ENCODE measurements around the gene OR2A12. TPM values are rescaled to one million over a fixed set of nuclear protein-coding genes. Genes with fewer than 3 reads are reported as not detected.
A peak's percentile ranks its signal among the peaks of the same experiment; 100 is the strongest.

OR2A12 gene
- total RNA-seq, 1 donor from 2014 or later: not detected

- no peak for DNase-seq (ENCODE audit: low read depth)
- Histone ChIP-seq H3K4me3 (ENCODE audit: low read depth, low read length) (no peak overlapping the region), H3K36me3 (ENCODE audit: control insufficient read depth, insufficient read depth, low read length) (no peaks in the 10 kb centered on the region), H3K27me3 (ENCODE audit: control insufficient read depth, insufficient read depth, low read length) (no peaks in the 10 kb centered on the region)
- FAIRE-seq: no peak
- no peak for TF ChIP-seq CTCF (IDR thresholded peaks at IDR 0.05; ENCODE audit: insufficient read depth, low read length, severe bottlenecking)
Observed at GRCh38 chr7:144133307-144133706, 47.2 kb downstream of the OR2A12 start.

GRCh38 chr7:144134116-144134515, 48.0 kb downstream of the OR2A12 start:
- Histone ChIP-seq H3K4me3 (ENCODE audit: low read depth, low read length) (no peak overlapping the region), H3K36me3 (ENCODE audit: control insufficient read depth, insufficient read depth, low read length) (no peaks in the 10 kb centered on the region), H3K27me3 (ENCODE audit: control insufficient read depth, insufficient read depth, low read length) (no peaks in the 10 kb centered on the region)
- FAIRE-seq (no peak), DNase-seq (ENCODE audit: low read depth) (no peak)
- TF ChIP-seq CTCF (IDR thresholded peaks at IDR 0.05; ENCODE audit: insufficient read depth, low read length, severe bottlenecking): no peak

- Histone ChIP-seq H3K27me3 (ENCODE audit: control insufficient read depth, insufficient read depth, low read length) (no peaks in the 10 kb centered on the region), H3K36me3 (ENCODE audit: control insufficient read depth, insufficient read depth, low read length) (no peaks in the 10 kb centered on the region), H3K4me3 (ENCODE audit: low read depth, low read length) (no peak overlapping the region)
- no peak for TF ChIP-seq CTCF (IDR thresholded peaks at IDR 0.05; ENCODE audit: insufficient read depth, low read length, severe bottlenecking)
- DNase-seq (ENCODE audit: low read depth) (no peak), FAIRE-seq (peak; percentile 32)
Observed at GRCh38 chr7:144137501-144137900, 51.4 kb downstream of the OR2A12 start.

- TF ChIP-seq CTCF (IDR thresholded peaks at IDR 0.05; ENCODE audit: insufficient read depth, low read length, severe bottlenecking): no peak
- DNase-seq (ENCODE audit: low read depth) (no peak), FAIRE-seq (peak; percentile 64)
- Histone ChIP-seq H3K4me3 (ENCODE audit: low read depth, low read length) (no peak overlapping the region), H3K36me3 (ENCODE audit: control insufficient read depth, insufficient read depth, low read length) (no peaks in the 10 kb centered on the region), H3K27me3 (ENCODE audit: control insufficient read depth, insufficient read depth, low read length) (no peaks in the 10 kb centered on the region)
Observed at GRCh38 chr7:144142187-144142586, 56.1 kb downstream of the OR2A12 start.

- H3K27me3 ChIP-seq (ENCODE audit: control insufficient read depth, insufficient read depth, low read length): no peaks in the 10 kb centered on the region
- TF ChIP-seq CTCF (IDR thresholded peaks at IDR 0.05; ENCODE audit: insufficient read depth, low read length, severe bottlenecking): no peak
- no peaks in the 10 kb centered on the region for H3K36me3 ChIP-seq (ENCODE audit: control insufficient read depth, insufficient read depth, low read length)
- FAIRE-seq (no peak), DNase-seq (ENCODE audit: low read depth) (no peak)
- H3K4me3 ChIP-seq (ENCODE audit: low read depth, low read length): no peak overlapping the region
Observed at GRCh38 chr7:144144426-144144825, 58.3 kb downstream of the OR2A12 start.

GRCh38 chr7:144148224-144148827, 62.2 kb downstream of the OR2A12 start:
- no peaks in the 10 kb centered on the region for H3K27me3 ChIP-seq (ENCODE audit: control insufficient read depth, insufficient read depth, low read length)
- no peaks in the 10 kb centered on the region for H3K36me3 ChIP-seq (ENCODE audit: control insufficient read depth, insufficient read depth, low read length)
- DNase-seq (ENCODE audit: low read depth) (no peak), FAIRE-seq (no peak)
- no peak for TF ChIP-seq CTCF (IDR thresholded peaks at IDR 0.05; ENCODE audit: insufficient read depth, low read length, severe bottlenecking)
- no peak overlapping the region for H3K4me3 ChIP-seq (ENCODE audit: low read depth, low read length)

Data from bronchial epithelial cell (primary cell).